ENCODE measurements around the gene MAN1A1. TPM values are rescaled to one million over a fixed set of nuclear protein-coding genes. Genes with fewer than 3 reads are reported as not detected.

MAN1A1 gene
- polyA plus RNA-seq, 3 donors, result 11.0 to 20.4 (median 16.1) TPM

DNA sequence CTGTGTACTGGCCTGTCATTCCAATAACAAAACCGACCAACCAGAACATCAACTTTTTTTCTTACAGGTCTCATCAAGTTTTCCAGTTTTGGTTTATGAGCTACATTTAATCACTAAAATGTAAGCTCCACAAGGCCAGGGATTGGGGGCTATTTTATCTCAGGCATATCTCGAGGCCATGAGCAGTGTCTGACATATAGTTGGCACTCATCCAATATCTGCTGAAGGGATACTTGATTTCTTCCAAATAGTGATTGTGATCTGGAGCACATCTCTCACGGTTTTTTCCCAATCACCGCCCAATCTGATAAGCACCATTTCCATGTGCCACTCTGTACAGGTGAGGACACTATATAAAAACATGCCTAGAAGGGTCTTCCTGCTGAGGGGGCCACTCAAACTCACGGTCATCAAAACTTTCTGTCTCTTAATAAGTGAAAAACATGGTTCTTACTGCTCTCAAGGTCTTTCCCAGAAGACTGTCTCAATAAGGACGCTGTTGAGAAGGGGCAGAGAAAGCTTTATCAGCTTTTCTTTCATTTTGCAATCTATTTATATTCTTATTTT lies 65.5 kb downstream of the MAN1A1 start:
- H3K4me3 ChIP-seq (replicated peaks in 1 of 3; ENCODE audit: low read depth in 2 of 3, low read length in 3 of 3), result no peak overlapping the region
- no peak for DNase-seq

GRCh38 chr6:119283214-119283613 lies 66.3 kb downstream of the MAN1A1 start:
- Mint-ChIP-seq H3K27me3 (ENCODE audit: low read depth in 3 of 3) (no peaks in the 10 kb centered on the region), H3K9me3 (no peaks in the 10 kb centered on the region), H3K4me3 (no peak overlapping the region), H3K27ac (peak overlapping the region in 1 of 7 donors; percentile 40), H3K36me3 (peaks cover 4 to 20% of the 10 kb centered on the region in 2 donors), H3K4me1 (no peaks in the 10 kb centered on the region)
- no peaks in the 10 kb centered on the region for H3K4me1 ChIP-seq (ENCODE audit: control insufficient read depth in 1 of 2, insufficient read depth in 2 of 2, low read length in 2 of 2)
- H3K79me2 ChIP-seq (ENCODE audit: insufficient read depth, low read length), result no peaks in the 10 kb centered on the region
- H3K9ac ChIP-seq (ENCODE audit: insufficient read depth, low read length, poor library complexity, severe bottlenecking), result no peak overlapping the region
- no peak for DNase-seq
- peaks cover 0 to 5% of the 10 kb centered on the region in 2 donors for H3K36me3 ChIP-seq (replicated peaks in 1 of 2; ENCODE audit: control insufficient read depth in 1 of 2, insufficient read depth in 2 of 2, low read length in 2 of 2)
- H3K27ac ChIP-seq (ENCODE audit: low read depth in 1 of 2, low read length in 2 of 2), result no peak overlapping the region
- WGBS (ENCODE audit: insufficient coverage), result 62% methylated on average over 3 of the region's 3 CpGs
- H3K9me3 ChIP-seq (replicated peaks in 1 of 2; ENCODE audit: control insufficient read depth in 1 of 2, insufficient read depth in 1 of 2, low read length in 2 of 2), result no peaks in the 10 kb centered on the region
- H3K4me3 ChIP-seq (replicated peaks in 1 of 3; ENCODE audit: low read depth in 2 of 3, low read length in 3 of 3), result no peak overlapping the region
- H2AFZ ChIP-seq (ENCODE audit: insufficient read depth, low read depth, low read length, poor library complexity, severe bottlenecking), result no peak overlapping the region
- TF ChIP-seq CTCF (IDR thresholded peaks at IDR 0.05), result no peak
- no peaks in the 10 kb centered on the region for H4K20me1 ChIP-seq (ENCODE audit: insufficient read depth, low read length)
- H3K27me3 ChIP-seq (ENCODE audit: control insufficient read depth in 2 of 2, insufficient read depth in 2 of 2, low read length in 2 of 2), result no peaks in the 10 kb centered on the region
- no peak overlapping the region for H3K4me2 ChIP-seq (replicated peaks; ENCODE audit: extremely low read depth, low read length, poor library complexity, severe bottlenecking)
- intact Hi-C loops (cut with micrococcal nuclease), result no loop called here

More for the DNA sequence above, 65.5 kb downstream of the MAN1A1 start:
- Histone ChIP-seq H3K9ac (ENCODE audit: insufficient read depth, low read length, poor library complexity, severe bottlenecking) (no peak overlapping the region), H3K27ac (ENCODE audit: low read depth in 1 of 2, low read length in 2 of 2) (no peak overlapping the region), H4K20me1 (ENCODE audit: insufficient read depth, low read length) (no peaks in the 10 kb centered on the region), H3K79me2 (ENCODE audit: insufficient read depth, low read length) (no peaks in the 10 kb centered on the region), H3K9me3 (replicated peaks in 1 of 2; ENCODE audit: control insufficient read depth in 1 of 2, insufficient read depth in 1 of 2, low read length in 2 of 2) (no peaks in the 10 kb centered on the region), H3K4me1 (ENCODE audit: control insufficient read depth in 1 of 2, insufficient read depth in 2 of 2, low read length in 2 of 2) (no peaks in the 10 kb centered on the region), H3K4me2 (replicated peaks; ENCODE audit: extremely low read depth, low read length, poor library complexity, severe bottlenecking) (no peak overlapping the region), H3K27me3 (ENCODE audit: control insufficient read depth in 2 of 2, insufficient read depth in 2 of 2, low read length in 2 of 2) (no peaks in the 10 kb centered on the region), H2AFZ (ENCODE audit: insufficient read depth, low read depth, low read length, poor library complexity, severe bottlenecking) (no peak overlapping the region), H3K36me3 (replicated peaks in 1 of 2; ENCODE audit: control insufficient read depth in 1 of 2, insufficient read depth in 2 of 2, low read length in 2 of 2) (peaks cover 1 to 5% of the 10 kb centered on the region in 2 donors)
- Mint-ChIP-seq H3K4me1 (no peaks in the 10 kb centered on the region), H3K27me3 (ENCODE audit: low read depth in 3 of 3) (no peaks in the 10 kb centered on the region), H3K27ac (peak overlapping the region in 1 of 7 donors; percentile 39), H3K4me3 (no peak overlapping the region), H3K9me3 (no peaks in the 10 kb centered on the region), H3K36me3 (peaks cover 4 to 20% of the 10 kb centered on the region in 2 donors)
- 100% methylated on average over 2 of the region's 6 CpGs for WGBS (ENCODE audit: insufficient coverage)
- TF ChIP-seq CTCF (IDR thresholded peaks at IDR 0.05), result no peak
- intact Hi-C loops (cut with micrococcal nuclease), result no loop called here

Data from CD14-positive monocyte (primary cell).